ENCODE results near the gene BMF. TPM values are rescaled to one million over a fixed set of nuclear protein-coding genes. Genes with fewer than 3 reads are reported as not detected.

Gene BMF
- total and polyA plus RNA-seq, 3 donors from 2014 or later = 4.9 to 7.7 (median 6.9) TPM

DNA sequence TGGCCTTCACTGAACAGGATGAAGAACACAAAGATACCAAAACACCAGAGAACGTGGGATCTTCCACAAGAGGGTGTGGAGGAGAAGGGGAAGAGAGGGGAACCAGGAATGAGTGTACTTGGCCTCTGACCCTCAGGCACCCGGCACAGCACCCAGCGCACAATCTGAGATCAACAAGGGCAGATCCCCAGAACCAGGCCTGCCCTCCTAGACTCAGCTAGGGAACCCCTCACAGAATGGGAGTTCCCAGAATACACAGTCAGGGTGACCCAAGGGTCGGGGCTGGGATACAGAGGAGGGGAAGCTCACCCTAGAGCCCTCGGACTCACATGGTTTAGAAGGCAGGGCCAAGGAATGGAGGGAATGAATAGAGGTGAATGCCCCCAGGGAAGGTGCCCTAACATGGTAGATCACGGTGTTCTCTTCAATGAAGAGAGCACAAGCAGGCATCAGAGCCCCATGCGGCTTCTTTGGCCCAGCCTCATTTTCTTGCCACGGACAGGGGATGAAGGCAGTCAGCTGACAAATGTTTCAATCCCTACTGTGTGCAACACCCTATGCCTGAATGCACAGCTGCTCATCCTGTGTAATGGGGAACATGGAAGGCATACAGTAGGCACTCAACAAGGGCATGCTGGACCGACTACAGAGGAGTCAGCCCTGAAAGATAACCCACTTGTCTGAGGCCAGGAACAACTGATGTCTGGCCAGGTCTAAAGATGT lies 13.1 kb downstream of the BMF start:
- WGBS, 2 donors = 64 to 72% methylated on average over 7 to 8 of the region's 9 CpGs
- H3K27ac ChIP-seq = peak overlapping the region; percentile 41 to 62
- peaks cover 70% of the 10 kb centered on the region for H3K4me1 ChIP-seq

DNA sequence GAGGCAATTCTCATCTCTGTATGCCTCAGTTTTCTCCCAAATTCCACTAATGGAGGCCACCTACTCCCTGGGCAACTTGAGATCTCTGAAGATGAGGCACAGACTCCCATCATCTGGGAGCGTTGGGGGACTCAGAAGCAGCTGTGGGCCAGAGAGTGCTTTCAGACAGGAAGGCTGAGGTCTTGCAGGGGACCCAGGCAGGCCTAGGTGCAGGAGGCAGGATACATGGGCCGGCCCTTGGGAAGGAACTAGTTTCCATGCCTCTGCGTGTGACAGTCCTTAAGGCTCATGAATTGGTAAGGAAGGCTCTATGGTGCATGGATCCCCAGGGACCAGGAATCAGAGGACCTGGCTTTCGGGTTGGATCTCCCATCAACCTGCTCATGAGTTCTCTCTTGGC lies 14.5 kb downstream of the BMF start:
- H3K9me3 ChIP-seq = no peaks in the 10 kb centered on the region
- H3K4me1 ChIP-seq = peaks cover 69% of the 10 kb centered on the region
- no peaks in the 10 kb centered on the region for H3K27me3 ChIP-seq
- H3K36me3 ChIP-seq (ENCODE audit: low read depth, missing control alignments) = no peaks in the 10 kb centered on the region
- TF ChIP-seq, protein P1, sequence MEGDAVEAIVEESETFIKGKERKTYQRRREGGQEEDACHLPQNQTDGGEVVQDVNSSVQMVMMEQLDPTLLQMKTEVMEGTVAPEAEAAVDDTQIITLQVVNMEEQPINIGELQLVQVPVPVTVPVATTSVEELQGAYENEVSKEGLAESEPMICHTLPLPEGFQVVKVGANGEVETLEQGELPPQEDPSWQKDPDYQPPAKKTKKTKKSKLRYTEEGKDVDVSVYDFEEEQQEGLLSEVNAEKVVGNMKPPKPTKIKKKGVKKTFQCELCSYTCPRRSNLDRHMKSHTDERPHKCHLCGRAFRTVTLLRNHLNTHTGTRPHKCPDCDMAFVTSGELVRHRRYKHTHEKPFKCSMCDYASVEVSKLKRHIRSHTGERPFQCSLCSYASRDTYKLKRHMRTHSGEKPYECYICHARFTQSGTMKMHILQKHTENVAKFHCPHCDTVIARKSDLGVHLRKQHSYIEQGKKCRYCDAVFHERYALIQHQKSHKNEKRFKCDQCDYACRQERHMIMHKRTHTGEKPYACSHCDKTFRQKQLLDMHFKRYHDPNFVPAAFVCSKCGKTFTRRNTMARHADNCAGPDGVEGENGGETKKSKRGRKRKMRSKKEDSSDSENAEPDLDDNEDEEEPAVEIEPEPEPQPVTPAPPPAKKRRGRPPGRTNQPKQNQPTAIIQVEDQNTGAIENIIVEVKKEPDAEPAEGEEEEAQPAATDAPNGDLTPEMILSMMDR (IDR thresholded peaks at IDR 0.05) = no peak
- no peak for TF ChIP-seq POLR2A (IDR thresholded peaks at IDR 0.05)
- DNase-seq = no peak
- 94% methylated on average over 3 to 4 of the region's 4 CpGs for WGBS, 2 donors
- intact Hi-C loops (cut with DNase I; ENCODE audit: low total_unique reads) = no loop called here
- no peak overlapping the region for H3K4me3 ChIP-seq
- no peak overlapping the region for H3K27ac ChIP-seq

More for the DNA sequence above, 13.1 kb downstream of the BMF start:
- intact Hi-C loops (cut with DNase I; ENCODE audit: low total_unique reads) = no loop called here
- H3K4me3 ChIP-seq = no peak overlapping the region
- DNase-seq = no peak
- no peaks in the 10 kb centered on the region for H3K9me3 ChIP-seq
- H3K36me3 ChIP-seq (ENCODE audit: low read depth, missing control alignments) = no peaks in the 10 kb centered on the region
- no peaks in the 10 kb centered on the region for H3K27me3 ChIP-seq
- TF ChIP-seq POLR2A (IDR thresholded peaks at IDR 0.05) = no peak
- TF ChIP-seq, protein P1 (IDR thresholded peaks at IDR 0.05) = no peak

DNA sequence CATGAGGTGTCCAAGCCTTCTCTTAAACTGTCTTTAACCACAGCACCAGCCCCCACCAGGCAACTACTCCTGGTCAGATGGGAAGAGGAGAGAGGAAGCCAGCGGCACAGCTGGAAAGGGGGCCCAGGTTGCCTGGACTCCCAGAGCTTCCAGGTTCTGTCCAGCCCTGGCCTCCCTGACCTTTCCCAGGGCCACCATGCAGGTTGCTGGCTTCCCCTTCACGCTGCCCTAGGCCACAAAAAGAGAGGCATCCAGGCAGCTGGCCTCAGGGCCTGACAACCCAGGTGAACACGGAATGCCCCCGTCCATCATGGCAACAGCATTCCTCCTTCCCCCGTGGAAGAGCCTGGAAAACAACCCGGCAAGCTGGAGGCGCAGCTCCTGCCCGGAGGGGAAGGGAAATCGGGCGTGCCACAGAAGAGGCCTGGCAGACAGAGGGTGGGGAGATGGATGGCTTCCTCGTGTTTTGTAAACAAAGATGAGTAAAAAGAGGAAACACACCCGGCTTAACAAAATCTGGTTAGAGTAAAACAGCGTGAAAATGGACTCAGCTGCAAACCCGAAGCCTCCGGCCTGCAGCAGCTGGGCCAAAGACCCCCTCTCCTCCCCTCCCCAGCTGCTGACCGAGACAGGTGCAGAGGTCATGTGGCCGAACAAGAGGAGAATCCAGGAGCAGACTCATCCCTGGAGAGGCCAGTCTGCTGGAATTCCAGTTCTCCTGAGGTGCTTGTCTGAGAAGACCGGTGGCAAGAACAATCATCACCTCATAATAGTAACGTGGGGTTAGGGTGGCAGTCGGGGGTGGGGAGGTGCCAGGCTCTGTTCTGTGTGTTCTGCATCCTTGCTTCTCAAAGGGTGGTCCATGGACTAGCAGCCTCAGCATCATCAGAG lies 15.5 kb downstream of the BMF start:
- no peak for DNase-seq
- no peaks in the 10 kb centered on the region for H3K9me3 ChIP-seq
- H3K27ac ChIP-seq = peak overlapping the region; percentile 46 to 83
- TF ChIP-seq POLR2A (IDR thresholded peaks at IDR 0.05) = no peak
- TF ChIP-seq, protein P1 (IDR thresholded peaks at IDR 0.05) = no peak
- peaks cover 69% of the 10 kb centered on the region for H3K4me1 ChIP-seq
- H3K4me3 ChIP-seq = no peak overlapping the region
- 62 to 64% methylated on average over 17 to 20 of the region's 20 CpGs for WGBS, 2 donors
- intact Hi-C loops (cut with DNase I; ENCODE audit: low total_unique reads) = no loop called here
- no peaks in the 10 kb centered on the region for H3K36me3 ChIP-seq (ENCODE audit: low read depth, missing control alignments)
- H3K27me3 ChIP-seq = no peaks in the 10 kb centered on the region

DNA sequence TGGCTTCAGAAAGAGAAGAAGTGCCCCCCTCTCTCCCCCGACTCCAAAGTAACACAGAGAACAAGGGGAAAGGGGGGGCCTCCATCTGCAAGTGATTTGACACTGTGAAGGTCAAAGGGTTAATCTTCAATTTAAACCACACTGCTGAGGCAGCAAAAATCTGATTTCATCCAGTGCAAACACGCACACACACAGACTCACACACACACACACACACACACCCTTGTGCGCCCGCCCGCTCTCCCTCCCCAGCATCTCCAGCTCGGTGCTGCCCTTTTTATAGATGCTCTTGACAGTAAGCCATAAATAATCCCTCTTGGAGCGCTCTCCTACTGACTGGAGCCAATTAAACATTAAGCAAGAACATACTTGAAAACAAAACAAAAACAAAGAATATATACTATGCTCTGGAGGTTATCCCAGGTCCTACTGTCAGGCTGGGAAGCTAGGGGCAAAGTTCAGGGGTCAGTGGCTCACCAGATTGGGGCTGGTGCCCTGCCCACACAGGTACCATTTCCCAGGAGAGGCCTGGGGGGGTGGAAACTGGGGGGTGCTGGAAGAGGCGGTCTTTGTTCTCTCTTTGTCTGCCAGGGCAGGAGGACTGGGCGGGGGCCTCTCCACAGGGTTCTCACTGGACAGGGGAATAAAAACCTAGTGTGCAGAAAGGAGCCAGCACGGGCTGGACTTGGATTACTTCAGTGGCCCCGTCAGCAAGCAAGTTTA lies 16.3 kb downstream of the BMF start:
- Histone ChIP-seq H3K9me3 (no peaks in the 10 kb centered on the region), H3K4me1 (peaks cover 63% of the 10 kb centered on the region), H3K27ac (peak overlapping the region; percentile 46 to 83), H3K27me3 (no peaks in the 10 kb centered on the region), H3K4me3 (no peak overlapping the region), H3K36me3 (ENCODE audit: low read depth, missing control alignments) (no peaks in the 10 kb centered on the region)
- intact Hi-C loops (cut with DNase I; ENCODE audit: low total_unique reads) = no loop called here
- TF ChIP-seq, protein P1 (IDR thresholded peaks at IDR 0.05) = no peak
- no peak for TF ChIP-seq POLR2A (IDR thresholded peaks at IDR 0.05)
- 18 to 35% methylated on average over 7 to 11 of the region's 11 CpGs for WGBS, 2 donors
- peak; percentile 78 for DNase-seq

Data from testis (tissue), 3 donors.